GM21515 (cell line): ENCODE measurements around the gene FOXP1.

Experiments used
- ATAC-seq: cut with Tn5 transposase; IDR thresholded peaks from one replicate; pipeline ENCODE4 v1.9.1; 2021; ENCODE audit not compliant: unreplicated experiment

Gene FOXP1

DNA sequence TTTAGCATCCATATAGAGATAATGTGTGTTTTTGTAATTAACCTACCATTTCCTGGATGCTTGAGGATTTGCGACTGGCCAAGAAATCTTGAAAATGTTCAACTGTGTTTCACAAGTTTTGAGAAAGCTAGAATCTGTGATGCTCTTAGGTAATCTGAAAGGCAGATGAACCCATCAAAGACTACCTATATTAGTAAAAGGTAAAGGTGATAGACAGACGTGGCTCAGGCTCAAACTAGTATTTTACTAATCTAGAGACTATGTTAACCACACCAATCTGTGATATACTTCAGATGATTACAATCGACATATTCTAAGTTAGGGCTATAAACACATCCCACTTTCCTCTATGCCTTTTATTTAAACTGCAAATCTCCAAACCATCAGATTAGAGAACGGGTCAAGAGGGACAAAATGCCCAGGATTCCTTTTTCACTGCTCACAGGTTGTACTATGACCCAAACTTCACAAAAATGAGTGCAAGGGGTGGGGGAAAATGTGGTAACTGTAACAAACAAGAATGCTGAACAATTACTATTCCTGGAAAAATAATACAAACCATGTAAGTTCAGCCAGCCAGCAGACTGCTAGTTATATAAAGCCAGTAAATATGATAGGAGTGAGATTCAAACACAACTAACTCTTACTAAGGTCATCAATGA, 295.1 kb downstream of the FOXP1 start:
- no peak for ATAC-seq

GRCh38 chr3:71285086-71285485, 298.4 kb downstream of the FOXP1 start:
- ATAC-seq = no peak

GRCh38 chr3:71282976-71283375, 300.6 kb downstream of the FOXP1 start:
- ATAC-seq = no peak

GRCh38 chr3:71281280-71281679, 302.2 kb downstream of the FOXP1 start:
- no peak for ATAC-seq

DNA sequence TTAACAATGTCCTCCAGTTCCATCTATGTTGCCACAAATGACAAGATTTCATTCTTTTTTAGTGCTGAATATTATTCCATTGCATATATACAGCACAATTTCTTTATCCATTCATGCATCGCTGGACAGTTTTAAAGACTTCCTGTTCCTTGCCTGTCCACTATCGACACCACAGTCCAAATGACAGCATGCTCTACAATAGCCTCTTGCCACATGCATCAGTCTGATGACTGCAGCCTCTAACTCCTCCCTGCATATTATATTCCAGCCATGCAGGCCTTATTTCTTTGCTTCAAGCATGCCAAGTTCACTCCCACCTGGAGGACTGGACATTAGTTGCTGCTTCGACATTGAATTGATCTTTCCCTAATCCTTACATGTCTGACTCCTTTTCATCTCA, 306.2 kb downstream of the FOXP1 start:
- ATAC-seq = no peak

- ATAC-seq = no peak
Observed at GRCh38 chr3:71276531-71276930, 307.0 kb downstream of the FOXP1 start.

GRCh38 chr3:71273453-71273852, 310.1 kb downstream of the FOXP1 start:
- no peak for ATAC-seq

GRCh38 chr3:71271596-71271995, 311.9 kb downstream of the FOXP1 start:
- no peak for ATAC-seq

DNA sequence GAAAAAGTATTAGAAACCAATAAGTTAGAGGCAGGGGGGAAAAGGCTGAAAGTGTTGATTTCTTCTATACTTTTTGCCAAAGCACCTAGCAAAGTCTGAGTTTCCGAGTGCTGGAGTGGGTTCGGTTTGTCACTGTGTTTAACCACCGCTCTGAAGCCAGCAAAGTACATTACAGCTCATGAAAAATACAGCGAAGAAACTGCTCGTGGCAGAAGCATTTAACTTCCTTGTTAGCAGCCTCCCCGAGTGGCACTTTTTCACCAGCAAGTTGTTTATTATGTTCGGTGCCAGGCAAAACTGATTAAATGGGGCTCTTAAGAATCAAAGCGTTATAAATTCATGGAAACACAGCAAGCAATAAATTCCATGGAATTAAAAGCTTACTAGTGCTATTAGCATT, 313.6 kb downstream of the FOXP1 start:
- no peak for ATAC-seq

DNA sequence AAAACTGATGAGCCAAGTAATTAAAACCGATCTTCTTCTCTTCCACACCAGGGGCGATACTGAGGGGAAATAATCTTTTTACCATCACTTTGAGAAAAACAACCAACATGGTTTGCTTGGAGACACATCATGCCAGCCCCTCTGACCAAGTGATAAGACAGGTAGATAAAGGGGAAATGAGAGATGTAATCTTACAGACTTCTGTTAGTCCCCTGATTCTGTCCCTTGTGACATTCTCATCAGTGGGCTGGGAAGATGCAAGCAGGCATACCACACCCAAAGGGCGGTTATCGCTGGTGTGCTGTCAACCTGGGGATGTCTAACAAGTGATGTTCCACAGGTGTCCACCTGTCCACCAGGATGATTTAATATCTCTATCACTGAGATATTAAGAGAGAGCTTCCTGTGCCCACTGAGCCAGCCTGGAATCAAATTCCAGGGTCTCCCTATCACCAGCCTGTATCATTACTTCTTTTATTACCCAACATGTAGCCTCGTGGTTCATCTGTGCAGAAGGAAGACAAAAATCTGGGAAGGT, 315.0 kb downstream of the FOXP1 start:
- ATAC-seq = no peak

- ATAC-seq = no peak
Observed at GRCh38 chr3:71266875-71267274, 316.7 kb downstream of the FOXP1 start.

- no peak for ATAC-seq
Observed at GRCh38 chr3:71265365-71265915, 318.1 kb downstream of the FOXP1 start.

- ATAC-seq = no peak
Observed at GRCh38 chr3:71264840-71265239, 318.7 kb downstream of the FOXP1 start.

DNA sequence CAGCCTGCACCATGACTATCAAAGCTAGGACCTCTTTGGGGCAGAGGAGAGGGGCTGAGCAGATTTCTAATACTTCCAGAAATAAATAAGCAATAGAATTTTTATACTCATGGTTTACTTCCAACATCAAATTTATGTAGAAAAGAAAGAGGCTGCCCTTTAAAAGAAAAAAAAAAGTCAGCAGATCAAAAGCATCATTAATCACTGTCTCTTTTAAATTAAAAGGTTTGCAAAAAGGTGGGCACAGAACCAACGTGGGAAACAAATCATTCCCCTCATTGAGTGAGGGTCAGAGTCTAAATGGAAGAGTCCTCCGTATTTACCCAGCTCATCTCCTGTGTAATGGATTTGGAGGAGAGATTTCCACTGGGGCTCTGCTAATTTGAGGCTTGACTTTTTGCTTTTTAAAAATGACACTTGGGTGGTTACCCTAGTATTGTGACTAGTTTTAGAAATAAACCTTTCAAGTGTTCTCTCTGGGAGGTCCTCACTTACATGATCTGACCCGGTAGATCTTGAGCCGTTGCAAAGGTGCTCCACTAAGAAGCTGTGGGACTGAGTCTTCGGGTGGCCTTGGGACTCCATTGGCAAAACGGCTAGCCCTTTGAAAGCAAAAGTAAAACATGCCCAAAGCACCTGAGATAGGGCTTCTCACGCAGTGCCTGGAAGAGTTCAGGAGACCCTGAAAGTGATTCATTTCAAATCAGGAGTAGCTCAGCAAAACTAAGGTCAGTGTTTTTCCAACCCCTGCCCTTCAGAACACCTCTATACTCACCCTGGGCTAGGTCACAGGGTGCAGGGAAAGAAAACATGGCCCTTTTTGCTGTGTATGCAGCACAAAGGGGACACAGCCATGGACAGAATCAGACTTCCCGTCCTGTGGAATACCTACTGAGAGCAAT, 320.9 kb downstream of the FOXP1 start:
- ATAC-seq = no peak

DNA sequence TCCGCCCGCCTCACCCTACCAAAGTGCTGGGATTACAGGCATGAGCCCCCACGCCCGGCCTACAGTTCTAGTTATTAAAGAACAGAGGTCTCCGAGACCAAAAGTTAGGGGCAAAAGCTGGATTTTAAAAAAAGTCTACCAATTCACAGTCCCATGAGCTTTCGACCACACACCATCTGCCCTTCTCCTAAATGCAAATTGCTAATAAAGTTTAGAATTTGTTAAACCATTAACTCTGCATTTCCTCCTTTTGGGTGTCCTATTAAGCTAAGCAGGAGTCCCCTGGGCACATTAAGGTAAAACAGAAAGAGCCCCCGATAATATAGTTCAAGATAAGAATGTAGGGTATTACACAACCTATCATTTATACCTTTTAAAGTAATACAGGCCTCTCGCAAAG, 322.7 kb downstream of the FOXP1 start:
- ATAC-seq = no peak

DNA sequence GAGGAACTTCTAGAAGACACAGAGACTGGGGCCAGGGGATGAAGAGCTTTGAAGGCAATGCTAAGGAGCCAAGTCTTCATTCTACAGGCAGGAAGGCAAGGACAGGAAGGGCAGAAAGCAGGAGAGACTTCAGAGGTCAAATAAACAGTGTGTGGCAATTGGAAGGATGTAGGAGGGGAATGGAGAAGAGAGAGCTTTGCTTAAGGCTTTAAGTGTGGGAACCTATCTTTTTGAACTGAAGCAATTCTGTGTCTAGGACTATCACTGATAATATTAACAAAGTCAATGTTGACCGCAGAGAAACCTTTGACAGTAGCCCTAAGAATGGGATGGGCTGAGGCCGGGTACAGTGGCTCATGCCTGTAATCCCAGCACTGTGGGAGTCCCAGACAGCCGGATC, 325.0 kb downstream of the FOXP1 start:
- no peak for ATAC-seq

DNA sequence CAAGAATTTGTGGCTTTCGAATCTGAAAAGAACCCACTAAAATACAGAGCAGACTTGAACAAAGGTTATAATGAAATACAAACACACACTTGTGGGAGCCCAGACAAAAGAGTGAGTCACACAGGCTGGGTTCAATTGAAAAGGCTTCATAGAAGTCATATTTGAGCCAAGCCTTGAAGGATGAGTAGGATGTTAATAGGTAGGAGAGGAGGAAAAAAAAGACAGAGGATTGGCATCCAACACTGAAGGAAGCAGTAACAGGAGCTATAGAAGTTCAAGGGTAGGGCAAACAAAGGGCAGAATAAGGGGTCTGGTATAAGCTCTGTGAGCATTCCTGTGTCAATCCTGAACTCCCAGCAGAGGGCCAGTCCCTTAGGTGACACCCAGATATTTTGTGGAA, 325.4 kb downstream of the FOXP1 start:
- ATAC-seq = no peak

DNA sequence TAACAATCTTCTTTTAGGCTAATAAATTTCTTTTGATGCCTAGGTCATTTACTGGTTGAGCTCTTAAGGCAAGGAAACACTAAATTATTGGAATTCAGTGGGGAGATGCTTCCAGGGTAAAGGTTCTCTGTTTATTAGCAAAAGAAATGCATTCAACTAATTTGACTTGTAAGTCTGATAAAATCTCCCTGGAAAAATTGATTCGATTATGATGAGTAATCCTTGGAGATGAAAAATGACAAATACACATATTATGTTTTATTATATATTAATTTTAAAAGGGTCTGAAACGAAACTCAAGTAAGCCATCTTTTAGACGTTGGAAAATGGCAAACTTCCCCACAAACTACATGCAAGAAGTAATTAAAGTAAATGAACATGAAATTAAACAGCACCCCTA, 328.0 kb downstream of the FOXP1 start:
- ATAC-seq = no peak

- ATAC-seq = no peak
Observed at GRCh38 chr3:71254281-71255057, 329.1 kb downstream of the FOXP1 start.

DNA sequence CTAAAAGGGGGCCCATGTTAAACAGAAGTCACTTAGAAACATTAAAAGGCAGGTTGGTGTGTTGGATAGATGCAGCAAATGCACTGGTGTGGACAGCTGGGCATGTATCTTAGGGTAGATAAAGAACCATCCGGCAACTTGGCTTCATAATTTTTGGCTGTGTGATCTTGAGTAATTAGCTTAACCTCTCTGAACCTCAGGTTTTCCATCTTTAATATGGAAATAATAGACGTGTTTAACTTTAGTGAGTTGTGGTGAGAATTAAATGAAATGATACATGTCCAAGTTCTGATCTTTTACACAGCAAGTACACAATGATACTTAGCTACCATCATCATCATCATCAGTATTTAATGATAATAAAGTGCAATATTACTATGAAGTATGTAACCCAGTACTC, 330.4 kb downstream of the FOXP1 start:
- no peak for ATAC-seq

DNA sequence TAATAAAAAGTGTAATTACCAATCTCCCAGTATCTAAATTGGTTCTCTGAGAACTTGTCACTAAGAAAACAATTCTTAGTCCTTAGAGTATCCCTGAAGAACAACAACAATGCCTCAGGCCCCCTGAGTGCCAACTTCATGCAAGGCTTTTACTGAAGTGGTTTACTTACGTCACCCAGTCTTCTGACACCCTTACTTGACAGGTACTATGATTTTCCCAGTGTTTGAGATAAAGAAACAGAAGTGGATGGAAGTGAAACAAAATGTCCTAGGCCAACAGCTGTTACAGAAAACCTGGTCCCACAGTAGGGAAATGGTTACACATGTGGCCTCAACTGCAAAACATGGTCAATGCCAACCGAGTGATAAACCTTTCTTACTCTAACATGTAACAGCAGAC, 331.1 kb downstream of the FOXP1 start:
- ATAC-seq = no peak
